Calu3 (cell line): ENCODE measurements around the gene APOL2. TPM values are rescaled to one million over a fixed set of nuclear protein-coding genes. Genes with fewer than 3 reads are reported as not detected.

ENCODE experiments used
- BruUV-seq: library from RNA; stranded (reverse); fragments of 400-500 nt; replicated peaks from 2 replicates; lab custom pipeline; 2021; lab: Mats Ljungman, UMichigan
- CTCF ChIA-PET: fragments of 300-600 bp; sonication (Branson Sonifier 250); formaldehyde crosslinking; loops from one replicate; lab custom pipeline; 2022; ENCODE audit warnings: antibody characterized with exemption; lab: Charles Lee
- DNase-seq: peaks from one replicate; pipeline ENCODE4 v3.0.0; 2022
- H3K27ac Mint-ChIP-seq: one replicate; pipeline ENCODE4 v1.8.0; 2022; ENCODE audit warnings: mixed read lengths; ENCODE audit not compliant: unreplicated experiment
- H3K27me3 Mint-ChIP-seq: one replicate; pipeline ENCODE4 v1.8.0; 2022; ENCODE audit warnings: mixed read lengths; ENCODE audit not compliant: unreplicated experiment
- H3K36me3 Mint-ChIP-seq: one replicate; pipeline ENCODE4 v1.8.0; 2022; ENCODE audit warnings: mild to moderate bottlenecking, moderate library complexity, mixed read lengths; ENCODE audit not compliant: insufficient read depth, unreplicated experiment
- H3K4me1 Mint-ChIP-seq: one replicate; pipeline ENCODE4 v1.8.0; 2022; ENCODE audit warnings: mild to moderate bottlenecking, low read depth, mixed read lengths; ENCODE audit not compliant: unreplicated experiment
- H3K4me3 Mint-ChIP-seq: one replicate; pipeline ENCODE4 v1.8.0; 2022; ENCODE audit warnings: mild to moderate bottlenecking, low read depth, moderate library complexity, mixed read lengths; ENCODE audit not compliant: unreplicated experiment
- H3K9me3 Mint-ChIP-seq: one replicate; pipeline ENCODE4 v1.8.0; 2022; ENCODE audit warnings: low read depth, mixed read lengths; ENCODE audit not compliant: unreplicated experiment
- intact Hi-C: fragments of 100-400 bp; cut with micrococcal nuclease; formaldehyde crosslinking; loops from one replicate; pipeline ENCODE4 v1.10.0; 2022; ENCODE audit not compliant: unreplicated experiment
- total RNA-seq: library from RNA; stranded (reverse); gene quantifications from 2 replicates; pipeline ENCODE4 v1.2.3, GENCODE V29; 2022
- TF ChIP-seq, protein P1 (sequence below): fragments of 200-600 bp; IDR thresholded peaks from one replicate; pipeline ENCODE4 v1.8.0; 2022; ENCODE audit warnings: antibody characterized with exemption; ENCODE audit not compliant: unreplicated experiment

The APOL2 gene
- total RNA-seq, 1 experiment from 2014 or later, result 90.1 TPM

DNA sequence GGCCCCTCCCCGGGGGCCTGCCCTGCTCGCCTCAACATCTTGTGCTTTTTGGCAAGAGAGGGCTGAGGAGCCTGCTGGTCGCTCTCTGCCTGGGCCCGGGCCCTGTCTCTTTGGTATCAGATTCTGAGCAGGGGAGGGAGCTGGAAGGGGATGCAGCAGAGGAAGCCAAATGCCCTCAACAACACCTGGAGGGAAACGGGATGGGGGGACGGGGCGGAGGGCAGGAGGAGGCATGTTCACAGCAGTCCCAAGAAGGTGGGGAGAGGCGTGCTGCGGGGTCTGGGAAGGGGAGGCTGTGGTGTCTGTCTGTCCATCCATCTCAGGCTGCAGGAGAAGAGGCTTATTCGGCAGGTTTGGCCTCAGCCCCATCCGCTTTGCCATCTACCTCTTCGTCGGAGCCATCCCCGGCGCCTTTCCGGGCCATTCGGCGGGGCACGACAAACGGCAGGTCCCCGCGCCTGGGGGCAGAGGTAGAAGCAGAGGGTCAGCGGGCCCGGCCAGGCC lies 43.1 kb upstream of the APOL2 start:
- peaks cover 5% of the 10 kb centered on the region for H3K4me1 Mint-ChIP-seq
- CTCF ChIA-PET, result interaction anchor here (1.1 kb wide), 1 partner anchor 19 kb away, joined by 3 read pairs; no protein-coding TSS in a partner anchor

DNA sequence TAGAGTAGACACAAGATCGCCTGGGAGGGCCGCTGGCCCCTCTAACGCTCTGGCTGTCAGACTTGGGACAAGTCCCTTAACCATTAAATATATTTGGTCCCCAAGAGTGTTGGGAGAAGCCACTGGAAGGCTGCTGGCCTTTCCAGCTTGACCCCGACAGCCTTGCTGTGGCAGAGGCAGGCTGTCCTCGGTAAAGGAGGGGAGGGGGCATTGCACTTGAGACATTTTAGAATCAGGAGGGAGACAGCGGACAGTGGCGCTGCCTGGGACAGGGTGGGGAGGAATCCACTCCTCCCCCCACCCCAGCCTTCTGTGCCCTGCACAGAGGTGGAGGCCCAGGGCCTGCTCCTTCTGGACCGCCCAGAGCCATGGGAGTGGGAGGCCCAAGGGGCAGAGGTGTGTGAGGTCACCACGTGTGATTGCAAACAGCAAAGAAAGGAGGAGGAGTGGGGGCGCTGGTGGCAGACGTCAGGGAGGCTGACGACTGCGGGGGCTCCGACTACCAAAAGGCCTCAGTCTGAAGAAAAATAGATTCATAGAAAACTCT lies 42.5 kb upstream of the APOL2 start:
- TF ChIP-seq, protein P1, sequence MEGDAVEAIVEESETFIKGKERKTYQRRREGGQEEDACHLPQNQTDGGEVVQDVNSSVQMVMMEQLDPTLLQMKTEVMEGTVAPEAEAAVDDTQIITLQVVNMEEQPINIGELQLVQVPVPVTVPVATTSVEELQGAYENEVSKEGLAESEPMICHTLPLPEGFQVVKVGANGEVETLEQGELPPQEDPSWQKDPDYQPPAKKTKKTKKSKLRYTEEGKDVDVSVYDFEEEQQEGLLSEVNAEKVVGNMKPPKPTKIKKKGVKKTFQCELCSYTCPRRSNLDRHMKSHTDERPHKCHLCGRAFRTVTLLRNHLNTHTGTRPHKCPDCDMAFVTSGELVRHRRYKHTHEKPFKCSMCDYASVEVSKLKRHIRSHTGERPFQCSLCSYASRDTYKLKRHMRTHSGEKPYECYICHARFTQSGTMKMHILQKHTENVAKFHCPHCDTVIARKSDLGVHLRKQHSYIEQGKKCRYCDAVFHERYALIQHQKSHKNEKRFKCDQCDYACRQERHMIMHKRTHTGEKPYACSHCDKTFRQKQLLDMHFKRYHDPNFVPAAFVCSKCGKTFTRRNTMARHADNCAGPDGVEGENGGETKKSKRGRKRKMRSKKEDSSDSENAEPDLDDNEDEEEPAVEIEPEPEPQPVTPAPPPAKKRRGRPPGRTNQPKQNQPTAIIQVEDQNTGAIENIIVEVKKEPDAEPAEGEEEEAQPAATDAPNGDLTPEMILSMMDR, result no peak
- CTCF ChIA-PET, result no interaction called here
- intact Hi-C loops, result no loop called here
- no peaks in the 10 kb centered on the region for H3K9me3 Mint-ChIP-seq
- H3K27ac Mint-ChIP-seq, result no peak overlapping the region
- H3K27me3 Mint-ChIP-seq, result no peaks in the 10 kb centered on the region
- peaks cover 91% of the 10 kb centered on the region for H3K36me3 Mint-ChIP-seq
- peaks cover 3% of the 10 kb centered on the region for H3K4me1 Mint-ChIP-seq
- TSS peak; percentile 85 for BruUV-seq
- H3K4me3 Mint-ChIP-seq, result no peak overlapping the region
- no peak for DNase-seq

More for the DNA sequence above, 43.1 kb upstream of the APOL2 start:
- BruUV-seq, result no TSS peak
- Mint-ChIP-seq H3K36me3 (peaks cover 92% of the 10 kb centered on the region), H3K9me3 (no peaks in the 10 kb centered on the region), H3K27ac (no peak overlapping the region), H3K27me3 (no peaks in the 10 kb centered on the region), H3K4me3 (no peak overlapping the region)
- intact Hi-C loops, result no loop called here
- no peak for DNase-seq
- TF ChIP-seq, protein P1, result no peak

DNA sequence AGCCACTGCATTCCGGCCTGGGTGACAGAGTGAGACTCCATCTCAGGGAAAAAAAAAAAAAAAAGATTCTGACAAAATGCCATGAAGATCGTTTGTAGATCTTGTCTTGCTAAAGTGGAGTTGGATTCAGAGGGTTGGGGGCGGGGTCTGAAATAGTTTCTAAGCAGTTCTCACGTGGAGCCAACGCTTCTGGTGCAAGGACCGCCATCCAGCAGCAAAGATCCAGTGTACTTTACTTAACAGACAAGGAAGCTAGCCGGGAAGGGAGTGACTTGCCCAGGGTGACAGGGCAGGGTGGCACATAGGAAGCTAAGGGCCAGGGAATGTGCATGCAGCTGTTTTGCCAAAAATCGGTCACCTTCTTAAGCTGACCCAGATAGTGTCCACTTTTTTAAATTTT lies 41.1 kb upstream of the APOL2 start:
- DNase-seq, result no peak
- Mint-ChIP-seq H3K27ac (no peak overlapping the region), H3K4me1 (no peaks in the 10 kb centered on the region), H3K27me3 (no peaks in the 10 kb centered on the region), H3K36me3 (peaks cover 76% of the 10 kb centered on the region), H3K4me3 (no peak overlapping the region), H3K9me3 (no peaks in the 10 kb centered on the region)
- TF ChIP-seq, protein P1, result no peak
- CTCF ChIA-PET, result interaction anchor here (0.6 kb wide), 1 partner anchor 183 kb away, joined by 3 read pairs; no protein-coding TSS in a partner anchor
- no TSS peak for BruUV-seq
- intact Hi-C loops, result no loop called here

DNA sequence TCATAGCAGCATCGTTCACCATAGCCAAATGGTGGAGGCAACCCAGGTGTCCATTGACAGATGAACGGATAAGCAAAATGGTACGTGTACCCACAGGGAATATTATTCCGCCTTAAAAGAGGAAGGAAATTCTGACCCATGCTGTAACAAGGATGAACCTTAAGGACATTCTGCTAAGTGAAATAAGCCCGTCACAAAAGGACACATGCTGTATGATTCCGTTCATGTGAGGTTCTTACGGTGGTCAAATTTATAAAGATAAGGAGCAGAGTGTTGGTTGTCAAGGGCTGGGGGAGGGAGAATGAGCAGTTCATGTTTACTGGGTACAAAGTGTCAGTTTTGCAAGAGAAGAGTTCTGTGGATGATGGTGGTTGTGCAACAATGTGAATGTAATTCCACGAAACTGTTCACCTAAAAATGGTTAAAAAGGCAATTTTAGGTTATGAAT lies 39.9 kb upstream of the APOL2 start:
- intact Hi-C loops, result no loop called here
- Mint-ChIP-seq H3K4me1 (no peaks in the 10 kb centered on the region), H3K4me3 (no peak overlapping the region), H3K9me3 (peaks cover 4% of the 10 kb centered on the region), H3K27me3 (no peaks in the 10 kb centered on the region), H3K36me3 (peaks cover 70% of the 10 kb centered on the region), H3K27ac (no peak overlapping the region)
- no peak for DNase-seq
- TF ChIP-seq, protein P1, result no peak
- no TSS peak for BruUV-seq
- CTCF ChIA-PET, result interaction anchor here (0.6 to 1.7 kb wide), 2 partner anchors 15 to 40 kb away, joined by 5 to 6 read pairs; partner anchors contain the start of gene APOL2
